K562 (cell line): ENCODE results near the gene CDH12.

ENCODE experiments used
- ETS1 ChIP-seq: conservative IDR thresholded peaks from 2 replicates; pipeline ENCODE4 v1.6.1; 2011; ENCODE audit warnings: low read depth, mild to moderate bottlenecking, low read length; ENCODE audit not compliant: control insufficient read depth
- ETV6 ChIP-seq, 3 experiments: fragments of 150-350 bp in 1 of 3; sonication (generic) in 1 of 3; formaldehyde crosslinking in 1 of 3; IDR thresholded peaks; 2 replicates each; pipeline versions ENCODE4 v1.6.1 to v1.8.0; 2014 to 2022; ENCODE audit warnings: borderline replicate concordance in 2 of 3, low read depth in 2 of 3, antibody characterized with exemption in 1 of 3, low read length in 1 of 3, mild to moderate bottlenecking in 1 of 3, missing genetic modification reagents in 1 of 3
- EZH2 ChIP-seq: IDR thresholded peaks from 2 replicates; pipeline ENCODE4 v1.6.1; 2012; ENCODE audit warnings: low read depth, mild to moderate bottlenecking, inconsistent platforms, low read length, borderline replicate concordance
- KAT8 ChIP-seq: fragments of 450-650 bp; IDR thresholded peaks from 2 replicates; pipeline ENCODE4 v1.6.1; 2016; ENCODE audit warnings: low read depth, mild to moderate bottlenecking
- MAFK ChIP-seq: IDR thresholded peaks from 2 replicates; pipeline ENCODE4 v1.6.1; 2011; ENCODE audit warnings: low read length, improper control_type of control experiment
- PHB ChIP-seq: fragments of 250-450 bp; sonication (Bioruptor Pico); IDR thresholded peaks from 2 replicates; pipeline ENCODE4 v1.5.0; 2021
- POLR2A ChIP-seq: fragments of 450-650 bp; conservative IDR thresholded peaks from 2 replicates; pipeline ENCODE4 v1.6.1; 2016
- SIRT6 ChIP-seq: IDR thresholded peaks from one replicate; pipeline ENCODE4 v1.6.1; 2012; ENCODE audit warnings: low read depth, mild to moderate bottlenecking, control low read depth, inconsistent platforms, low read length, moderate library complexity
- SP1 ChIP-seq: sonication (generic); formaldehyde crosslinking; IDR thresholded peaks from 2 replicates; pipeline ENCODE4 v1.8.1; 2022; ENCODE audit warnings: mild to moderate bottlenecking, missing genetic modification reagents
- SRSF7 ChIP-seq: fragments of 200-400 bp; formaldehyde crosslinking; optimal IDR thresholded peaks from 2 replicates; pipeline ENCODE3; 2017; ENCODE audit warnings: mild to moderate bottlenecking, low read depth, low read length
- XRCC4 ChIP-seq: IDR thresholded peaks from one replicate; pipeline ENCODE4 v1.6.1; 2011; ENCODE audit not compliant: insufficient read depth, insufficient read length; ENCODE audit errors: extremely low read depth
- ZNF41 ChIP-seq: fragments of 250-450 bp; sonication (Bioruptor Pico); conservative IDR thresholded peaks from 2 replicates; pipeline ENCODE4 v1.4.0; 2020; ENCODE audit warnings: mild to moderate bottlenecking
- ZNF589 ChIP-seq: fragments of 200-800 bp; sonication (Bioruptor generic); IDR thresholded peaks from 2 replicates; pipeline ENCODE4 v1.6.1; 2016; ENCODE audit warnings: low read depth, missing genetic modification characterization, missing compliant biosample characterization

DNA sequence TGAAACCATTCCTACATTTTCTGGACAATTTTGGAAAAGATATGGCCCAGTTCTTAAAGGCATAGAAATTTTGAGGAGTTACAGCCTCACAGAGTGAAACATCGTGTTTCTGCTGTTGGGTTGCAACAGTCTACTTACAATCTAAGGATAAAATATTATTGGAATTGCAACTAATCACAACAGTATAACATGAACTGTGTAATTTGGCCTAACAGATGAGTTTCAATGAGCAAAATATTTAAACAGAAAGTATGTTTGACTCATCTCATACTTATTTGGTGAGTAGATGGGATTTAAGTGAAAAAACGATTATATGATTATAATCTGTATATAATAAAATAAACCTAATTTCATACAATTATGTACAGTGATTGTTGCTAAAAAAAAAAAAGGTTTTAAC, 1061.8 kb downstream of the CDH12 start:
- TF ChIP-seq SRSF7 (no peak), SP1 (CRISPR knock-in tag) (no peak), XRCC4 (no peak), KAT8 (no peak), MAFK (no peak), SIRT6 (no peak), POLR2A (no peak), PHB (CRISPR knock-in tag) (no peak), EZH2 (no peak), ZNF41 (CRISPR knock-in tag) (no peak), ETV6 (IDR thresholded peaks at IDR 0.05; ENCODE audit: borderline replicate concordance in 1 of 2, low read depth in 2 of 2, low read length in 1 of 2) (no peak), ETV6 (CRISPR knock-in tag; IDR thresholded peaks at IDR 0.05; ENCODE audit: borderline replicate concordance) (no peak), ZNF589 (no peak), ETS1 (no peak)
